Measurements from ENCODE around the gene SLC30A7.
"Not testable (repeated sequence)": the region's sequence is repeated elsewhere in the genome, so short reads cannot be mapped to it uniquely, and the experiment has no call there.

Gene SLC30A7

GRCh38 chr1:100941098-100941527 lies 45.2 kb downstream of the SLC30A7 start:
- peak in 1 of 3 experiments; percentile 43 for DNase-seq (ENCODE audit: low read depth in 3 of 3)

- no peak for DNase-seq (ENCODE audit: low read depth in 3 of 3)
Observed at GRCh38 chr1:100941580-100942216, 45.8 kb downstream of the SLC30A7 start.

- DNase-seq (ENCODE audit: low read depth in 3 of 3): no peak
Observed at GRCh38 chr1:100942304-100943046, 46.6 kb downstream of the SLC30A7 start.

- DNase-seq (ENCODE audit: low read depth in 3 of 3): no peak
Observed at GRCh38 chr1:100943533-100943932, 47.6 kb downstream of the SLC30A7 start.

- DNase-seq (ENCODE audit: low read depth in 3 of 3): not testable (repeated sequence)
Observed at GRCh38 chr1:100946064-100946463, 50.2 kb downstream of the SLC30A7 start.

GRCh38 chr1:100947816-100948215 lies 51.9 kb downstream of the SLC30A7 start:
- not testable (repeated sequence) for DNase-seq (ENCODE audit: low read depth in 3 of 3)

- not testable (repeated sequence) for DNase-seq (ENCODE audit: low read depth in 3 of 3)
Observed at GRCh38 chr1:100948721-100949405, 53.0 kb downstream of the SLC30A7 start.

- DNase-seq (ENCODE audit: low read depth in 3 of 3): peak in 1 of 3 experiments; percentile 31
Observed at GRCh38 chr1:100949515-100950158, 53.7 kb downstream of the SLC30A7 start.

- no peak for DNase-seq (ENCODE audit: low read depth in 3 of 3)
Observed at GRCh38 chr1:100950337-100950736, 54.4 kb downstream of the SLC30A7 start.

GRCh38 chr1:100950781-100951180 lies 54.9 kb downstream of the SLC30A7 start:
- DNase-seq (ENCODE audit: low read depth in 3 of 3): no peak

- DNase-seq (ENCODE audit: low read depth in 3 of 3): no peak
Observed at GRCh38 chr1:100952104-100952745, 56.3 kb downstream of the SLC30A7 start.

- peak in 1 of 3 experiments; percentile 14 for DNase-seq (ENCODE audit: low read depth in 3 of 3)
Observed at GRCh38 chr1:100952970-100953369, 57.1 kb downstream of the SLC30A7 start.

GRCh38 chr1:100953960-100954730 lies 58.3 kb downstream of the SLC30A7 start:
- no peak for DNase-seq (ENCODE audit: low read depth in 3 of 3)

- DNase-seq (ENCODE audit: low read depth in 3 of 3): no peak
Observed at GRCh38 chr1:100955322-100955721, 59.4 kb downstream of the SLC30A7 start.

- no peak for DNase-seq (ENCODE audit: low read depth in 3 of 3)
Observed at GRCh38 chr1:100959502-100960060, 63.7 kb downstream of the SLC30A7 start.

- no peak for DNase-seq (ENCODE audit: low read depth in 3 of 3)
Observed at GRCh38 chr1:100960098-100960497, 64.2 kb downstream of the SLC30A7 start.

GRCh38 chr1:100968621-100969020 lies 72.7 kb downstream of the SLC30A7 start:
- DNase-seq (ENCODE audit: low read depth in 3 of 3): no peak

- no peak for DNase-seq (ENCODE audit: low read depth in 3 of 3)
Observed at GRCh38 chr1:100969327-100969726, 73.4 kb downstream of the SLC30A7 start.

GRCh38 chr1:100971021-100971420 lies 75.1 kb downstream of the SLC30A7 start:
- no peak for DNase-seq (ENCODE audit: low read depth in 3 of 3)

- DNase-seq (ENCODE audit: low read depth in 3 of 3): no peak
Observed at GRCh38 chr1:100972185-100972584, 76.3 kb downstream of the SLC30A7 start.

Data from stimulated activated CD4-positive, alpha-beta T cell treated with anti-CD3 and anti-CD28 coated beads, TNF-alpha, amount 100 ng/mL, for 24 hours (primary cell).